K562 (cell line): Measurements from ENCODE around the gene FAM227B.

Experiments
- FOXJ2 ChIP-seq: fragments of 200-800 bp; sonication (Bioruptor generic); IDR thresholded peaks from 2 replicates; pipeline ENCODE4 v1.6.1; 2016; ENCODE audit warnings: missing genetic modification characterization, missing compliant biosample characterization
- MAFK ChIP-seq: IDR thresholded peaks from 2 replicates; pipeline ENCODE4 v1.6.1; 2011; ENCODE audit warnings: low read length, improper control_type of control experiment
- RFX5 ChIP-seq: IDR thresholded peaks from 2 replicates; pipeline ENCODE4 v1.6.1; 2011; ENCODE audit warnings: low read depth, mild to moderate bottlenecking, improper control_type of control experiment, low read length
- ZNF140 ChIP-seq: fragments of 250-450 bp; sonication (Bioruptor Pico); IDR thresholded peaks from 2 replicates; pipeline ENCODE4 v1.8.0; 2021; ENCODE audit warnings: moderate library complexity, mild to moderate bottlenecking, inconsistent platforms
- TF ChIP-seq, protein P1 (sequence below): sonication (generic); formaldehyde crosslinking; IDR thresholded peaks from 2 replicates; pipeline ENCODE4 v1.8.0; 2023; ENCODE audit warnings: mild to moderate bottlenecking, missing genetic modification reagents
- TF ChIP-seq, protein P2 (sequence below), 3 experiments: IDR thresholded peaks in 2 of 3; conservative IDR thresholded peaks in 1 of 3; 2 replicates each; pipeline ENCODE4 v1.5.1; 2011 to 2012; ENCODE audit warnings: low read length in 3 of 3, mild to moderate bottlenecking in 3 of 3, control low read depth in 2 of 3, improper control_type of control experiment in 1 of 3, inconsistent platforms in 1 of 3, low read depth in 1 of 3, mixed read lengths in 1 of 3, moderate library complexity in 1 of 3; ENCODE audit not compliant: insufficient read depth in 2 of 3

DNA sequence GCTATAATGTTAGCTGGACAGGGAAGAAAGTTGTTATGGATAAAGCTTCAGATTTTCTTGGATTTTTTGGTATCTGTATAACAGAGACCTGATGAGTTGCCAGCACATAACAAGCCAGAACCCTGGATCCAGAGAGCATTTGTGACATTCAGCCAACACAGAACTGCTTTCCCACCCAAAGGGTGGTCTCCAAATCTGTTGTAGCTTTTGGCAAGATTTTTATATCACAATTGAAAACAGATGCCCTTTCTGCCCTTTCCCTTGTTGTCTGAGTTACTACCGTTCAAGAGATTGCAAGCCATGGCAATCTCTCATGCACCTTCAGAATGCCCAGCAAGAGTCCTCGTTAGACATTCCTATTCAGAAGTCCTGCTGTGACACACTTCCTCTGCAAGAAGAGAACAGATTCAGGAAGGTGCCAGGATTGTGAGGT, 305.2 kb downstream of the FAM227B start:
- TF ChIP-seq RFX5 (no peak), ZNF140 (no peak), MAFK (no peak), FOXJ2 (tag) (no peak)
- TF ChIP-seq, protein P1, sequence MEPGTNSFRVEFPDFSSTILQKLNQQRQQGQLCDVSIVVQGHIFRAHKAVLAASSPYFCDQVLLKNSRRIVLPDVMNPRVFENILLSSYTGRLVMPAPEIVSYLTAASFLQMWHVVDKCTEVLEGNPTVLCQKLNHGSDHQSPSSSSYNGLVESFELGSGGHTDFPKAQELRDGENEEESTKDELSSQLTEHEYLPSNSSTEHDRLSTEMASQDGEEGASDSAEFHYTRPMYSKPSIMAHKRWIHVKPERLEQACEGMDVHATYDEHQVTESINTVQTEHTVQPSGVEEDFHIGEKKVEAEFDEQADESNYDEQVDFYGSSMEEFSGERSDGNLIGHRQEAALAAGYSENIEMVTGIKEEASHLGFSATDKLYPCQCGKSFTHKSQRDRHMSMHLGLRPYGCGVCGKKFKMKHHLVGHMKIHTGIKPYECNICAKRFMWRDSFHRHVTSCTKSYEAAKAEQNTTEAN (CRISPR knock-in tag), result no peak
- TF ChIP-seq, protein P2, sequence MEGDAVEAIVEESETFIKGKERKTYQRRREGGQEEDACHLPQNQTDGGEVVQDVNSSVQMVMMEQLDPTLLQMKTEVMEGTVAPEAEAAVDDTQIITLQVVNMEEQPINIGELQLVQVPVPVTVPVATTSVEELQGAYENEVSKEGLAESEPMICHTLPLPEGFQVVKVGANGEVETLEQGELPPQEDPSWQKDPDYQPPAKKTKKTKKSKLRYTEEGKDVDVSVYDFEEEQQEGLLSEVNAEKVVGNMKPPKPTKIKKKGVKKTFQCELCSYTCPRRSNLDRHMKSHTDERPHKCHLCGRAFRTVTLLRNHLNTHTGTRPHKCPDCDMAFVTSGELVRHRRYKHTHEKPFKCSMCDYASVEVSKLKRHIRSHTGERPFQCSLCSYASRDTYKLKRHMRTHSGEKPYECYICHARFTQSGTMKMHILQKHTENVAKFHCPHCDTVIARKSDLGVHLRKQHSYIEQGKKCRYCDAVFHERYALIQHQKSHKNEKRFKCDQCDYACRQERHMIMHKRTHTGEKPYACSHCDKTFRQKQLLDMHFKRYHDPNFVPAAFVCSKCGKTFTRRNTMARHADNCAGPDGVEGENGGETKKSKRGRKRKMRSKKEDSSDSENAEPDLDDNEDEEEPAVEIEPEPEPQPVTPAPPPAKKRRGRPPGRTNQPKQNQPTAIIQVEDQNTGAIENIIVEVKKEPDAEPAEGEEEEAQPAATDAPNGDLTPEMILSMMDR (IDR thresholded peaks at IDR 0.05 in 2 of 3, conservative IDR thresholded peaks at IDR 0.05 in 1 of 3; ENCODE audit: insufficient read depth in 2 of 3, low read depth in 1 of 3, low read length in 3 of 3), result no peak
